ENCODE data around the gene BANF2.

BANF2 gene

DNA sequence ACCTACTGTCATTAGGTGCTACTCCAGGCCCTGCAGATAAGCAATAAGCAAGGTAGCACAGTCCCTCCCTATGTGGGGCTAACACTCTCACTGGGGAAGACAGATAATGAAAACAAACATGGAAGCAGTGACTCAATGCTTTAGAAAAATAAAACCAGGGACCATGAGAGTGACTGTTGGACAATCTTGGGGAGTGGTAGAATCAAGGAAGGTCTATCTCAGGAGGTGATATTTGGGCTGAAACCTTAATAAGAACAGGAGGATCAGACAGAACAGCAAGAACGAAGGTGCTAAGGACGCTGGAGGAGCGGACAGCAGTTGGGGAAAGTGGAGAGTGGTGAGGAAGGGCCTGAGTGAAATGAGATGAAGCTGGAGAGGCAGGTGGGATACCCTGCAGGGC is 58.2 kb downstream of the BANF2 start:
- no peak overlapping the region for H3K27ac ChIP-seq (ENCODE audit: poor library complexity, severe bottlenecking)
- TF ChIP-seq, protein P1, sequence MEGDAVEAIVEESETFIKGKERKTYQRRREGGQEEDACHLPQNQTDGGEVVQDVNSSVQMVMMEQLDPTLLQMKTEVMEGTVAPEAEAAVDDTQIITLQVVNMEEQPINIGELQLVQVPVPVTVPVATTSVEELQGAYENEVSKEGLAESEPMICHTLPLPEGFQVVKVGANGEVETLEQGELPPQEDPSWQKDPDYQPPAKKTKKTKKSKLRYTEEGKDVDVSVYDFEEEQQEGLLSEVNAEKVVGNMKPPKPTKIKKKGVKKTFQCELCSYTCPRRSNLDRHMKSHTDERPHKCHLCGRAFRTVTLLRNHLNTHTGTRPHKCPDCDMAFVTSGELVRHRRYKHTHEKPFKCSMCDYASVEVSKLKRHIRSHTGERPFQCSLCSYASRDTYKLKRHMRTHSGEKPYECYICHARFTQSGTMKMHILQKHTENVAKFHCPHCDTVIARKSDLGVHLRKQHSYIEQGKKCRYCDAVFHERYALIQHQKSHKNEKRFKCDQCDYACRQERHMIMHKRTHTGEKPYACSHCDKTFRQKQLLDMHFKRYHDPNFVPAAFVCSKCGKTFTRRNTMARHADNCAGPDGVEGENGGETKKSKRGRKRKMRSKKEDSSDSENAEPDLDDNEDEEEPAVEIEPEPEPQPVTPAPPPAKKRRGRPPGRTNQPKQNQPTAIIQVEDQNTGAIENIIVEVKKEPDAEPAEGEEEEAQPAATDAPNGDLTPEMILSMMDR (IDR thresholded peaks at IDR 0.05; ENCODE audit: poor library complexity, severe bottlenecking): no peak
- H3K36me3 ChIP-seq (ENCODE audit: low read depth): no peaks in the 10 kb centered on the region
- H3K4me3 ChIP-seq (ENCODE audit: severe bottlenecking): no peak overlapping the region
- no peaks in the 10 kb centered on the region for H3K9me3 ChIP-seq (ENCODE audit: severe bottlenecking)
- H3K27me3 ChIP-seq (ENCODE audit: insufficient read depth, poor library complexity, severe bottlenecking): peaks cover 3% of the 10 kb centered on the region
- ATAC-seq (ENCODE audit: low read depth) (no peak), DNase-seq (ENCODE audit: low spot score) (no peak)
- H3K4me1 ChIP-seq (ENCODE audit: insufficient read depth, poor library complexity, severe bottlenecking): peaks cover under 1% of the 10 kb centered on the region

DNA sequence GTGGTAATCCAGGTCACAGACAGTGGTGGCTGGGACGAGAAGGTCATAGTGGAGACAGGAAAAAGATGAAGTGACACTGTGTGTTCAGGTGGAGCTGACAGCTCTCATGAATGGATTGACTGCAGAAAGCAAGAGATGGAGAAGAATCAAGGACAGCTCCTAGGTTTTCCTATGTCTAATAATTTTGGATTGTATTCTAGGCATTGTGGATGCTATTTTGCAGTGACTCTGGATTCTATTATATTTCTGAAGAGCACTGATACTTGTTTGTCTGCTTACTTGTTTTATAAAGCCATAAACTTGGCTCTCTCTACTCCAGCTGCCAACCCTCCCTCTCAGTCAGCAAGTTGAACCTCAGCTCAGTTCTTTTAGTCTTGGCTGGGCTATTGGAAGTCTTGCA is 58.7 kb downstream of the BANF2 start:
- H3K9me3 ChIP-seq (ENCODE audit: severe bottlenecking): no peaks in the 10 kb centered on the region
- TF ChIP-seq, protein P1 (IDR thresholded peaks at IDR 0.05; ENCODE audit: poor library complexity, severe bottlenecking): no peak
- H3K27me3 ChIP-seq (ENCODE audit: insufficient read depth, poor library complexity, severe bottlenecking): peaks cover 3% of the 10 kb centered on the region
- no peaks in the 10 kb centered on the region for H3K36me3 ChIP-seq (ENCODE audit: low read depth)
- no peak overlapping the region for H3K27ac ChIP-seq (ENCODE audit: poor library complexity, severe bottlenecking)
- H3K4me3 ChIP-seq (ENCODE audit: severe bottlenecking): no peak overlapping the region
- ATAC-seq (ENCODE audit: low read depth) (no peak), DNase-seq (ENCODE audit: low spot score) (no peak)
- H3K4me1 ChIP-seq (ENCODE audit: insufficient read depth, poor library complexity, severe bottlenecking): peaks cover 6% of the 10 kb centered on the region

DNA sequence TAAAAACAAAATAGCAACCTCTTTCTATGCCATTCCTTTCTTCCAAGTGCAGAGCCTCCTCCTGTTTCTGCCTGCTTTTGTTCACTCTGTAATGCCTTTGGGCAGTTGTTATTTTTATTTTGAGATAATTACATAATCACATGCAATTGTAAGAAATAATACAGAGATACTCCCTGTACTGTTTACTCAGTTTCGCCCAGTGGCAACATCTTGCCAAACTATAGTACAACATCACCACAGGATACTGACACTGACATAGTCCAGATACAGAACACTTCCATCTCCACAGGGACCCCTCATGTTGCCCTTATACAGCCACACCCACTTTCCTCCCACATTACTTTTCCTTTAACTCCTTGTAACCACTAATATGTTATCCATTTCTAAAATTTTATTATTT is 59.7 kb downstream of the BANF2 start:
- no peaks in the 10 kb centered on the region for H3K27me3 ChIP-seq (ENCODE audit: insufficient read depth, poor library complexity, severe bottlenecking)
- H3K9me3 ChIP-seq (ENCODE audit: severe bottlenecking): no peaks in the 10 kb centered on the region
- H3K4me1 ChIP-seq (ENCODE audit: insufficient read depth, poor library complexity, severe bottlenecking): peaks cover 6% of the 10 kb centered on the region
- no peak overlapping the region for H3K4me3 ChIP-seq (ENCODE audit: severe bottlenecking)
- TF ChIP-seq, protein P1 (IDR thresholded peaks at IDR 0.05; ENCODE audit: poor library complexity, severe bottlenecking): no peak
- ATAC-seq (ENCODE audit: low read depth) (no peak), DNase-seq (ENCODE audit: low spot score) (no peak)
- H3K27ac ChIP-seq (ENCODE audit: poor library complexity, severe bottlenecking): no peak overlapping the region
- H3K36me3 ChIP-seq (ENCODE audit: low read depth): no peaks in the 10 kb centered on the region

DNA sequence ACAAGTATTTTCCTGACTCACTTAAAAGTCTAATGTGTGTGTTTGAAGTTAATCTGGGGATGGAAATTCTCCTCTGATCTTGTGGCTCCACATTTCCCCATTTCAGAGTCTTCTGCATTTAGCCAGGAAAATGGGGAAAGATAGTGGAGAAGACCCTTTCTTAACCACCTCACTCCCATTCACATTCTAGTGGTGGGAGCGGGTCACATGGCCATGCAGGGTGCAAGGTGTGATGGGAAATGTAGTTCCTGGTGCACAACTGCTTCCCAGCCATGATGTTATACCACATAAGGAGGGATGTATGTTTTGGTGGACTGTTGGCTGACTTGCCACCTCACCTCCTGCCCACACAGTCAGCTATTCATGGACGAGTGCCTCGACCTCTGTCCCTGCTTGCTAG is 61.8 kb downstream of the BANF2 start:
- DNase-seq (ENCODE audit: low spot score): no peak

DNA sequence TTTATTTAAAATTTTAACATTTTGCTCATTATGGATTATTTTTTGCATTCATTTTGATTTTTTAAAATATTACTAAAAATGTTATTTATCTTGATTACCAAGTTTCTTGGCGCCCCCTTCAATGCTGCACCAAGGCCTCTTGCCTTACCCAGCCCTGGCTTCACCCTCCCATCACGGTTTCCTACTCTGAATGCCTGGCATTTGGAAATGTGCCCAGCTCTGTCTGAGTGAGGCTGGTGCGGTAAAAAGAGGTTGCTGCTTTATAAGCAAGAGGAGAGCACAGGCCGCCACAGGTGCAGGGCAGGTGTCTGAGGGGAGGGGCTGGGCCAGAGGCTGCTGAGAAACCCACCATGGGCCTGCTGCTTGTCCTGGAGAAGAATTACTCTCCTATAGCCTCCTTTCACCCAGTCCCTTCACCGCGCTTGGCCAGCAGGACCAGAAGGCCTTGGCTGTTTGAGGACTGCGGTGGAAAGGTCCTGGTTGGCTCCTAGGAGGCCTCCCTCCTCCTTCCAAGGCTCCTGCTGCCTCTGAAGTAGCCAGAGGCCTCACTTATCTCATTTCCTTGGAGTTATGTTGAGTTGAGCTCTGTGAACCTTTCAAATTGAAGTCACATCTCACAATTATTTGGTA is 62.6 kb downstream of the BANF2 start:
- ATAC-seq (ENCODE audit: low read depth): no peak
- H3K4me3 ChIP-seq (ENCODE audit: severe bottlenecking): no peak overlapping the region
- H3K36me3 ChIP-seq (ENCODE audit: low read depth): no peaks in the 10 kb centered on the region
- H3K27ac ChIP-seq (ENCODE audit: poor library complexity, severe bottlenecking): no peak overlapping the region
- peaks cover 6% of the 10 kb centered on the region for H3K4me1 ChIP-seq (ENCODE audit: insufficient read depth, poor library complexity, severe bottlenecking)
- no peak for DNase-seq (ENCODE audit: low spot score)
- no peaks in the 10 kb centered on the region for H3K27me3 ChIP-seq (ENCODE audit: insufficient read depth, poor library complexity, severe bottlenecking)
- TF ChIP-seq, protein P1 (IDR thresholded peaks at IDR 0.05; ENCODE audit: poor library complexity, severe bottlenecking): no peak
- H3K9me3 ChIP-seq (ENCODE audit: severe bottlenecking): no peaks in the 10 kb centered on the region

More for the DNA sequence above, 61.8 kb downstream of the BANF2 start:
- no peaks in the 10 kb centered on the region for H3K27me3 ChIP-seq (ENCODE audit: insufficient read depth, poor library complexity, severe bottlenecking)
- TF ChIP-seq, protein P1 (IDR thresholded peaks at IDR 0.05; ENCODE audit: poor library complexity, severe bottlenecking): no peak
- H3K4me1 ChIP-seq (ENCODE audit: insufficient read depth, poor library complexity, severe bottlenecking): peaks cover 6% of the 10 kb centered on the region
- H3K4me3 ChIP-seq (ENCODE audit: severe bottlenecking): no peak overlapping the region
- ATAC-seq (ENCODE audit: low read depth): peak; percentile 46; the same call in 1 of the 3 replicates
- no peak overlapping the region for H3K27ac ChIP-seq (ENCODE audit: poor library complexity, severe bottlenecking)
- H3K36me3 ChIP-seq (ENCODE audit: low read depth): no peaks in the 10 kb centered on the region
- H3K9me3 ChIP-seq (ENCODE audit: severe bottlenecking): no peaks in the 10 kb centered on the region

Data from RWPE2 (cell line).